Activated CD4-positive, alpha-beta T cell treated with anti-CD3 and anti-CD28 coated beads, Interleukin-2, Interleukin-4, amounts not matched to agents 100 ng/mL and 50 ng/mL, durations not matched to agents 16 hours and 8 hours (primary cell): Measurements from ENCODE around the gene FOXJ3.

Source experiments
- DNase-seq: peaks from one replicate; pipeline ENCODE4 v3.0.0-alpha.2; 2020; ENCODE audit warnings: low spot score

Gene FOXJ3

DNA sequence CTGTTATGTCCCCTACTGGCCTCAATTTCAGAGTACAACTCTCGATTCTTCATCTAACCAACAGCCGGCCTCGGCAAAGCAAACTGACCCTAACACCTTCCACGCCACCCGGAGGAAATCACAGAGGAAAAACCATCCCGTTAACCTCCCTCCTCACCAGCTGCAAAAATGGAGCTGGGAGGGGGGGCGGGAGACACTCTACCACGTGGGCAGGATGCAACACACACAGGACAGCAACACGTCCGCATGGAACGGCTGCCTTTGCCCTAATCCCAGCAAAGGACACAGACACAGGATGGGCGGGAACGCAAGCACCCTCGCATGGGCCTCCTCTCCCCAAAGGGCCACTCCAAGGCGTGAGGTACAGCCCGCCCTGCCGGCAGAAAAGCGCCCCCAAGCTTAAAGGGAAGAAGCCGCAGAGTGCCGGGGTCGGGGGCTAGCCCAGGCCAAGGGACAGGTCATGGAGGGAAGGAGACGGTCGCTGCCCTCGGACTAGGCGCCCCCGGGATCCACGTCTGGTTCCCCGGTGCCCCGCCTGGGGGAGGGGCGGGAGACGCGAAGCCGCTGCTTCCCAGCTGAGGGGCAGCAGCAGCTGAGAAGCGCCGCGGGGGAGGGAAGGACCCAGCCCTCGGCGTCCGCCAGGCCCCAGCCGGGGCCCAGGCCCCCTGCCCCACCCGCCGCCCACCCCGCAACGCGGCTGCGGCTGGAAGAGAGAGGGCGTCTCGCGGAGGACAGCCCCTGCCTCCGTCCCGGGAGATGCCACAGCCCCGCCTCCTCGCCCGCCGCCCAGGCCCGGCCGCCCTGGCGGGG lies 590 bp downstream of the FOXJ3 start:
- peak; percentile 29 for DNase-seq

DNA sequence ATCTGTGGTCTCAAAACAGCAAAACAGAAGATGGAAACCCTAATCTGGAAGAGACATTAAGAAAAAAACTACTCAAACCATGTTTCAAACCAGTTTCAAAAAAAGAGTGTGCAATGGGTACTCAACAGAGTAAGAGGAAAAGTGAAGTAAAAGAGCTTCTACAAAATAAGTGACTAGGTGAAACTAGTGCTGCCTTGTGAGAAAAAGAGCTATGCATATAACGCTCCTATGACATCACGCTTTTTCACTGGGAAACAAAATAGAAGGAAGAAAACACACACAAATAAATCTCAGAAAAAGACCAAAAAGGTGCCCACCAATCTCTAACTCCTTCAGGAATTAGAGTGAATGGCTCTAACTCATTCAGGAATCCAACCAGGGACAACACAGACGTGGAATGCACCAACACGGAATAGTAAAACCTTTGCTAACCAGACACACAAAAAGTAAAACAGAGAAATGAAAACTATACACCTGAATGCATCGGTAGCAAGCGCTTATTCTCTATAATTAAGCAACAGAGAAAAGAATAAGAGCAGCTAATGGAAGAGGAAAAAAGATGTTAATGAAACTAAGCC lies 1.3 kb downstream of the FOXJ3 start:
- DNase-seq = no peak

DNA sequence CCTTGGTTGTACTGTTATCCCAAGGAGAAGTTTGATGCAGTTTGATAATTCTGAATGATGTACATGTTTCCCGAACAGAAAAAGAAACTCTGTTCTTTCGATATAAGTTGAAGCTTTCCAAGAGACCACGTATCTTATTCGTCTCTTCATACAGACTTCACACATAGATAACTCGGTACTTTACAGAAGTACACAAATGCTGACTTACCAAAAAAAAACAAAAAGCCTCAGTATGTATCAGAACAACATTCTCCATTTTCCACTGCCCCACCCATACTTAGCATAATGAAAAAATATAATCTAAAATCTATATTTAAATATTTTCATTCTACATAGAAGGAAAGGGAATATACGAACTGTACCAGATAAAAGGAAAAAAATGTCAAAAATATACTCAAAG lies 2.2 kb downstream of the FOXJ3 start:
- no peak for DNase-seq

DNA sequence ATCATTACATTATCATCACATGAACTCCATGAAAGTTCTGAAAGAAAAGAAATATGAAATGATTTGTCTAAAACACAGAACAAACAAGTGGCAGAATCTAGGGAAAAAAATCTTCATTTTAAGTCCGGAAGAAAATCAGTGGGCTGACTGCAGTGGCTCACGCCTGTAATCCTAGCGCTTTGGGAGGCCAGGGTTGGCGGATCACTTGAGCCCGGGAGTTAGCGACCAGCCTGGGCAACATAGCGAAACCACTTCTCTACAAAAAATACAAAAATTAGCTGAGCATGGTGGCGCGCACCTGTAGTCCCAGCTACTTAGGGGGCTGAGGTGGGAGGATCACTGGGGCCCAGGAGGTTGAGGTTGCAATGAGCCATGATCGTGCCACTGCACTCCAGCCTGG lies 4.8 kb downstream of the FOXJ3 start:
- no peak for DNase-seq

DNA sequence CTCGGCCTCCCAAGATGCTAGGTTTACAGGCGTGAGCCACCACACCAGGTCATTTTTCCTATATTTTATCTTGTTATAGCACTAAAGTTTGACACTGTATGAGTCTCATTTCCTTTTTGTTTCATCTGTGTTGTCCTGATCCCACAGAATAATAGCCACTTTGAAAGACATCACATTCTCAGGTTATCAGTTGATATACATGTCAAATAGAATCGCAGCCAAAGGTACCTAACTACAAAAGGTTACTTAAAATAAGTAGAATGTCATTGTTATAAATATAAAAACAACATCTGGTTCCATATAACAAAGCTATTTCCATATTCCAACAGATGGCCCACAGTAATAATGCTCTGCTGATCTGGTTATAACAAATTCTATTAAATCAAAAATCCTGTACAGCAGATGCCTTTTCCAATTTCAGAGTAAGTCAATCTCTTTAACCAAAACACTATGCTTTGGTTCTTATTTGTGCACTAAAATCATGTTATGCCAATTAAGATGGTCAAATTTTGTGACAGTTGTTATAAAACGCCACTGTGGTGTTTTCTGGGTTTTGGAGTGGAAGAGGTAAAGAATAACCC lies 6.0 kb downstream of the FOXJ3 start:
- no peak for DNase-seq

DNA sequence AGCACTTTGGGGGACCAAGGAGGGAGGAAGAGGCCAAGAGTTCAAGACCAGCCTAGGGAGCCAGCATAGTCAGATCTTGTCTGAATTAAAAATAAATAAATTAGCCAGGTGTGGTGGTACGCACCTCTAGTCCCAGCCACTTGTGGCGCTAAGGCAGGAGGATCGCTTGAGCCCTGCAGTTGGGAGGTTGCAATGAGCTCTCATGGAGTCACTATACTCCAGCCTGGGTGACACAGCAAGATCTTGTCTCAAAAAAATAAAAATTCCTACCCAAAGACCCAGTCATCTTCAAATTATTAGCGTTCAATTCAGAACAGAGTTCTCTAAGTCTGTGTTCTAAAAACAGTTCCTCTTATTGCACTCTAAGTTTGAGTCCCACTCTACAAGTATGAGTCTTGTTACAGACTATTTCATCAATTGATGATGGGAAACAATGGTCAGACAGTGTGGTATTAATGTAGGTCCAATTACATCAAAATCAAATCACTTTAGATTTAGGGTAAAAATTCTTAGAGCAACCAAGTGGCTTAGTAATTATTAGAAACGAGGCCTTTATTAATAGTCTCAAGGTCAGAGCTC lies 6.9 kb downstream of the FOXJ3 start:
- DNase-seq = no peak

DNA sequence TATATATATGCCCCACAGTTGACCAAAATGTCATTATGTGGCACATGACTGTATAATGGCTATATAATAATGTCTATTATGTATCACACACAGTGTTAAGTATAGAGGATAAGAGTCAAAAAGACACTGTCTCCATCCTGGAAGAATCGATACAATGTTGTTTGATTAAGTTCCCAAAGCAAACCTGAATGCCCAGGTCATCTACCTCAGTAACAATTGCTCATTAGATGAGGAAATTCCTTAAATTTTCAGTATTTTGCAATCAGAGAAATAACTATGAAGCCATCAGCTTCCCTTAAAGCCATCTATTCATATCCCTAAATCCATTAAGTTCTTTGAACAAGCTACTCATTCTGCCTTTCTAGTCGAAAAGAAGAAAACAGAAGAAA lies 10.0 kb downstream of the FOXJ3 start:
- DNase-seq = no peak

DNA sequence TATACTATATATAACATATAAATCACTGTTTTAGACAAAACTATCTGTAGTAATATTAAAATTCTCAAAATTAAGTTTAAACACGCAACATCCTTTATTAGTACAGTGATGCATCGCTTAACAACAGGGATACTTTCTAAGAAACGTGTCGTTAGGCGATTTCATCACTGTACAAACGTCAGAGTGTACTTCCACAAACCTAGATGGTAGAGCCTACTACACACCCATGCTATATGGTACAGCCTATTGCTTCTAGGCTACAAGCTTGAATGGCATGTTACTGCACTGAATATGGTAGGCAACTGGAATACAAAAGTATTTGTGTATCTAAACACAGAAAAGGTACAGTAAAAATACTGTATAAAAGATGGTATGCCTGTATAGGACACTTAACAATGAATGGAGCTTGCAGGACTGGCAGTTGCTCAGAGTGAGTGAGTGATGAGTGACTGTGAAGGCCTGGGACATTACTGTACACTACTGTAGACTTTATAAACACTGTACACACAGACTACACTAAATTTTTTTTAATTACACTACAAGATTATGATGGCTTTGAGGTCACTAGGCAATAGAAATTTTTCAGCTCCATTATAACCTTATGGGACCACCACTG lies 10.5 kb downstream of the FOXJ3 start:
- DNase-seq = no peak

DNA sequence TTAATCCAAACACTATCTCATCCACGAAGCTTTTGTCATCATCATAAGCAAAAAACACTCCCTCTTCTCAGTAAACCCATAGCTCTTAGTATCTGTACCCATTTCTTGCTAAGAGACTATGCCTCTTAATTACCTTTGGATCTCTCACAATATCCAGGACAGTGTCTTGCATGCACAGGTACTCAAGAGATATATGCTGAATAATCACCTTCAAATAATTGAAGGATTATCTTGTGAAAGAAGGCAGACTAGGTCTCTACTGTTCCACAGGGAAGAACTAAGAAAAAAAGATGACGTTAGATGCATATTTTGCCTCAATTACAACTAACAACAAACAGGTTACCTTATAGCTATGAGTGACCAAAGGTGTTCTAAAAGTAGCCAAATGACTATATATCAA lies 11.5 kb downstream of the FOXJ3 start:
- no peak for DNase-seq

DNA sequence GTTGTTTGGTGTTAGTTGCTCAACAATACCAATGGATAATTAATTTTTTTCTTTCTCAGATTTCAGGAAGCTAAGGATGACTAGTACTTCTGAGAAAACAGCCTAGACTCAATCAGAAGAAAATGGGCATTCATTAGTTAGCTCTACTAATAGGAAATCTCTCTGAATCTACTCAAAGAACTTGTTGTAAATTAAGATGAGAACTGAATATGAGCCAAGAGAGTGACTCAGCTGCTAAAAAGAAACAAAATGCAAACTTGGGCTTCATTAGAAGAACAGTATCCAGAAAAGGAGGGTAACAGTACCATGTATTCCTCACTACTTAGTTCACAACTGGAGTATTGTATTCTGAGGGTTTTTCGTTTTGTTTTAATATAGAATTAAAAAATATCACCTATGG lies 12.5 kb downstream of the FOXJ3 start:
- DNase-seq = no peak

DNA sequence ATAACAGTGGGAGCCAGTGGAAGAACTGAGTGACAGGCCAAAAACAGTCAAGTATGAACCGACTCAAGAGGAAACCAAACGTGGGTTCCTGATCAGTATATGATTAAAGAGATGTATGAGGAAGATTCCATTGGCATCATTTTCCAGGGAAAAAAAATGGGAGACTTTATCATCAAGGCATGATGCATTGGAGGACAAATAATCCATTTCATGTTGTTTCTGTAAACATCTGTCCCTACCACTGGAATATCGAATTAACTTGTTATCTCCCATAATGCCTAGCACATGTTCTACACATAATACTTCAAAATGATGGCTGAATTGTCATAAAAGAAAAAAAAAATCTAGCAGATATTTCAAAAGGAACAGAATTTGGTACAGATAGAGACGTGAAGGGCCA lies 13.3 kb downstream of the FOXJ3 start:
- DNase-seq = no peak

DNA sequence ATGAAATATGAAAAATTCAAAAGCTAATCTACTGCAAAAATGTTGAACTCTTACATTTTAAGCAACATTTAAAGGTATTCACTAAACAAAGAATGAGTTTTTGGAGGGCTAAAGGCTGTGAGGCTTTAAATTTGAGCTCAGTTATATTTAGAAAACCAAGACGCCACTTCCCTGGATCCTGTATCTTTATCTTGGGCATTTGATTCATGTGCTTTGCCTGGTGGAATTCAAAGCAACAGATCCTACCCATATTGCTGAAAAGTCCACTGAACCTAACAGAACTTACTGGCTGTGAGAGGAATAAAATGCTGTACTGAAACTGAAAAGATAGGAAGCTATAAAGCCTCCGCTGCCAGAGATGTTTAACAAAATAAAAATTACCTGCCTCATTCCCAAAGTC lies 14.3 kb downstream of the FOXJ3 start:
- DNase-seq = no peak

DNA sequence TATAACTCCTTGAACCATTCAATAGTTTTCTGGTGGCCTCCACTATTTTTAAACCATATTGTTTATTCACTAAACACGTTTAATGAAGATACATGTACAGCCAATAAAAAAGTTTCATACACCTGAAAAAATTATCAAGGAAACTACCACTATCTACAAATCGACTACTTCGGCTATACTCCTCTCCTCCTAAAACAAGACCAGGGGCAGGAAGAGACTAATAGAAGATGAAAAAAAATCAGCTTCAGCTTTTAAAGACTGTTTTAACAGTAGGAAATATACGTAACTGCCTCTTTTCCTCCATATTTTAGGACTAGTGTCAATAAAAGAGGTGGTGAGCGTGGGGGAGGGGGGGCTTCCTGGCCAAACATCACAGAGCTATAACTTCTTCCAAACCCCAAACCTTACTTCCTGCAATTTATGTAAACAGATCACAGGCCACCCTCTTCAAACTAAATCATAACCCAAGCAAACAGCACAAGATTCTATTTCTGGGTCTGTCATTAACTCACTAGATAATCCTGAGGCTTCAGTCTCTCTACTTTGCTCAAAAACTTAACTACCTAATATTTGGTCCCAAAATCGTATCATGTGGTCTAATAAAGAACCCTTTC lies 15.1 kb downstream of the FOXJ3 start:
- no peak for DNase-seq

DNA sequence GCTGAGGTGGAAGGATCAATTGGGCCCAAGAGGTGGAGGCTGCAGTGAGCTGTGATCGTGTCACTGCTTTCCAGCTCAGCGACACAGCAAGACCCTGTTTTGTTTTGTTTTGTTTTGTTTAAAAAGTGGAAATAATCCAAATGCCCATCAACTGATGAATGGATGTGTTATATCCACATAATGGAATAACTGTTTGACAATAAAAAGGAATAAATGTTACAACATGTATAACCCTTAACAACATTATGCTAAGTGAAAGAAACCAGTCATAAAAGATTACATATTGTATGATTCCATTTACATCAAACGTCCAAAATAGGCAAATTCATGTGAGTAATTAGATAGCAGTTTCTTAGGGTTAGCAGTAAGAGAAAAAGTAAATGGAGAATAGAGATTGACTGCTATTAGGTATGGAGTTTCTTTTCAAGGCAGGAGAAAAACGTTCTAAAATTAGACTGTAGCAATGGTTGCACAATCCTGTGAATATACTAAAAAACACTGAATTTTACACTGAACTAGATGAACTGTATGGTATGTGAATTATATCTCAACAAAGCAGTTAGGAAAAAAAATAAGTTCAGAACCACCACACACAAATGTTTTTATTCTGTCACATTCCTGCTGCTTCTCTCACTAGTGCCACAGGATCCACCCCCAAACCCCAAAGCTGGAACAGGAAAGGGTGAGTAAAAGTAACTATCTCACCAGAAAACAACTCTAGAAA lies 15.7 kb downstream of the FOXJ3 start:
- no peak for DNase-seq

DNA sequence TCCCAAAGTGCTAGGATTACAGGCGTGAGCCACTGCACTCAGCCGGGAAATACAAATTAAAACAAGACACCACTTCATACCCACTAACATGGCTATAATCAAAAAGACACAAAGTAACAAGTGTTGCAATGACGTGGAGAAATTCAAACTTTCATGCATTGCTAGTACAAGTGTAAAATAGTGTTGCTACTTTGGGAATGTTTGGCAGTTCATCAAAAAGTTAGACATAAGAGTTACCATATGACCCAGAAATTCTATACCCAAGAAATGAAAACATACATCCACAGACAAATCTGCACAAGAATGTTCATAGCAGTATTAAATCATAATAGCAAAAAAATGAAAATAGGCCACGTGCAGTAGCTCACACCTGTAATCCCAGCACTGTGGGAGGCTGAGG lies 16.4 kb downstream of the FOXJ3 start:
- DNase-seq = no peak

DNA sequence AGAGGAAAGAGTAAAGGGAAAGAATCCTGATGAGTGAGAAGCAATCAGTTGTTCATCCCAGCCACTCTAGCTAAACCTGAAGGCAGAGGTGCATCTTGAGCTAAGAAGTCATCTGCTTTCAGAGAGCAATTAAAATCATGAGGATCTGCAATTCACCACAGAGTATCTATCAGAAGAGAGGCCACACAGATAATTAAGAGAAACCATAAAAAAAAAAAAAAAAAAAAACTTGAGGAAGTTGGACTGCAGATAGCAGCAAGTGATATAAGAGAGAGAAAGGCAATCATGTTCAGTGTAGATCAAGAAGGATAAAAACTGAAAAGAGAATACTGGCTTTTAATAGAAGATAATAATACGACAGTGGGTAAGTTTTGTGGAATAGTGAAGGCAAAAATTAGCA lies 17.7 kb downstream of the FOXJ3 start:
- no peak for DNase-seq

DNA sequence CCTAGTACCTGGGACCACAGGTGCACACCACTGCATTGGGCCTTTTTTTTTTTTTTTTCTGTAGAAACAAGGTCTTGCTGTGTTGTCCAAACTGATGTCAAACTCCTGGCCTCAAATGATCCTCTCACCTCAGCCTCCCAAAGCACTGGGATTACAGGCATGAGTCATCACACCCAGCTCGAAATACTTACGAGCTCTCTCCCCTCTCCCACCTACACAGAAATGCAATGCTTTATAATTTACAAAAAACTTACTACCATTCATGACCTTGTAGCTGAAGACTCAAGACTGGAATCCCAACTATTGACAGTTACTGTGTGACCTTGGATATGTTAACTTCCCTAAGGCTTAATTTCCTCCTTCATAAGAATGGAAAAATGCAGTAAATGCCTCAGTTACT lies 18.7 kb downstream of the FOXJ3 start:
- DNase-seq = no peak

DNA sequence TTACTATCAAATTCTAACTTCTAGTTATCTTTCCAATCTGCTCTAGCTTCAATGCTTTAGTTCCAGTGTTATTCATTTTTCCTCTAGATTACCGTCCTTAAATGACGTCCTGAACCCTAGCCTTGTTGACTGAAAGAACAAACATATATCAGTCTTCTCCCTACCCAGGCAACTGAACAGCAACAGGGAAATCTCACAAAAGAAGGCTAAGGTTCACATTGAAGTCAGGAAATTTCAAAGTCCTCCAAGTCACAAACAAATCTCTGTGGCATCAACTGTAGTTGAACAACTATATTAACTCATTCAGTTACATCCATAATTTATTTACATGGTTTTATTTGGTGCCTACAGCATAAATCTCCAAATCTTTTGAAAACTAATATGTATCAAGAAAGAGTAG lies 19.5 kb downstream of the FOXJ3 start:
- no peak for DNase-seq

DNA sequence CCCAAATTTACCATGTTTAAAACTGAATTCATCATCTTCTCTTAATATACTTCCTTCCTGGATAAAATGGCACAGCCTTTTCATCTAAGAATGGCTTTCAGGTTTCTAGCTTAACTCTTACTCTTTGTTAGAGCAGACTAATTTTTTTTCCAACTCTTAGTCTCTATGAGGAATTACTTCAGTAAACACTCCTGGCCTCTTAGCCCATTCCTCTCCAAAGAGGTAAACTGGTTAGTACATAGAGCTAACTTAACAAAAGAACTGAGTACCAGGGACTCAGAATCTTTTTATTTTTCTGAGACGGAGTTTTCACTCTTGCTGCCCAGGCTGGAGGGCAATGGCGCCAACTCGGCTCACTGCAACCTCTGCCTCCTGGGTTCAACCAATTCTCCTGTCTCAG lies 21.1 kb downstream of the FOXJ3 start:
- no peak for DNase-seq

DNA sequence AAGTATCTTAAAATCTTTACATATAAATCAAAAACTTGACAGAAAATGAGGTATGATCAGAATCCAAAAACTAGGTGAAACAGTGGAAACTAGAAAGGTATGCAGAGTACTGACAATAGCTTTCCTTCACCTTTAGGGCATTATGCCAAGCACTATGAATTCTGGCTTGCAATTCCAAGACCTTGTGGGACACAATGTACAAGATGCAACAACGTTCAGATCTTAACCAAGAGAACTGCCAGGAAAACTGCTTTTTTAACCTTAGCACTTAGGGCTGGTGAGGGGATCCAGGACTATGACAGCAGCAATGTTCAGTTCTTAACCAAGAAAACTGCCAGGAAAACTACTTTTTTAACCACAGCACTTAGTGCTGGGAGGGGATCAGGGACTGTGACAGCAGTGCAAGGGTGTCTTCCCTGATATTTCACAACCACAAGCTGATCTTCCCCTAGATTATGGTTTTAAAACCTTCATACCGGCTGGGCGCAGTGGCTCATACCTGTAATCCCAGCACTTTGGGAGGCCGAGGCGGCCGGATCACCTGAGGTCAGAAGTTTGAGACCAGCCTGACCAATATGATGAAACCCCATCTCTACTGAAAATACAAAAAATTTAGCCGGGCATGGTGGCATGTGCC lies 22.3 kb downstream of the FOXJ3 start:
- no peak for DNase-seq

DNA sequence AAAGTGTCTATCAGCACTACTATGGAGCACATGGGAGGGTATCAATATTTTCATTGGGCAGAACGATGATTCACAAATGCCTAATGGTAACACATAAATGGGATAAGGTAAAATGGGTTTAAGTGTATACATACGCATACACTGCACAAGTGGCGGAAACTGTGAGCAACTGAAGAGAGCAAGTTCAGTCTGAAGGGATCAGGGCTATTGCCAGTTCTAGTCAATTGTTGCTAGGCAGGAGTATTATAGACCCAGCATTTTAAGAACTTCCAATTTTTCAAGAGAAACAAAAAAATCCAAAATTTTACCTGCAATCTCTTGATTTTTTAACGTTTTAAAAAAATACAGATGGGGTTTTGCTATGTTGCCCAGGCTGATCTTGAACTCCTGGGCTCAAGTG lies 23.1 kb downstream of the FOXJ3 start:
- DNase-seq = no peak
